ENCODE measurements around the gene SOWAHA. TPM values are rescaled to one million over a fixed set of nuclear protein-coding genes. Genes with fewer than 3 reads are reported as not detected.

The SOWAHA gene
- total and polyA plus RNA-seq, 7 donors, result 0.01 to 0.06 TPM; not detected in 5

GRCh38 chr5:132776131-132776937 lies 36.8 kb upstream of the SOWAHA start:
- DNase-seq (peak; percentile 33 to 64), ATAC-seq (peak in 2 of 4 donors; percentile 33 to 41)
- no peaks in the 10 kb centered on the region for H3K36me3 ChIP-seq (ENCODE audit: insufficient read depth in 1 of 2, low read depth in 1 of 2)
- TF ChIP-seq, protein P1, sequence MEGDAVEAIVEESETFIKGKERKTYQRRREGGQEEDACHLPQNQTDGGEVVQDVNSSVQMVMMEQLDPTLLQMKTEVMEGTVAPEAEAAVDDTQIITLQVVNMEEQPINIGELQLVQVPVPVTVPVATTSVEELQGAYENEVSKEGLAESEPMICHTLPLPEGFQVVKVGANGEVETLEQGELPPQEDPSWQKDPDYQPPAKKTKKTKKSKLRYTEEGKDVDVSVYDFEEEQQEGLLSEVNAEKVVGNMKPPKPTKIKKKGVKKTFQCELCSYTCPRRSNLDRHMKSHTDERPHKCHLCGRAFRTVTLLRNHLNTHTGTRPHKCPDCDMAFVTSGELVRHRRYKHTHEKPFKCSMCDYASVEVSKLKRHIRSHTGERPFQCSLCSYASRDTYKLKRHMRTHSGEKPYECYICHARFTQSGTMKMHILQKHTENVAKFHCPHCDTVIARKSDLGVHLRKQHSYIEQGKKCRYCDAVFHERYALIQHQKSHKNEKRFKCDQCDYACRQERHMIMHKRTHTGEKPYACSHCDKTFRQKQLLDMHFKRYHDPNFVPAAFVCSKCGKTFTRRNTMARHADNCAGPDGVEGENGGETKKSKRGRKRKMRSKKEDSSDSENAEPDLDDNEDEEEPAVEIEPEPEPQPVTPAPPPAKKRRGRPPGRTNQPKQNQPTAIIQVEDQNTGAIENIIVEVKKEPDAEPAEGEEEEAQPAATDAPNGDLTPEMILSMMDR (IDR thresholded peaks at IDR 0.05), result no peak
- peak overlapping the region; percentile 94 for H3K4me3 ChIP-seq
- no peaks in the 10 kb centered on the region for H3K27me3 ChIP-seq (ENCODE audit: insufficient read depth in 3 of 3, low read length in 2 of 3)
- H3K9me3 ChIP-seq, result no peaks in the 10 kb centered on the region
- H3K27ac ChIP-seq, result peak overlapping the region; percentile 72
- 5 to 9% (median 7%) methylated on average over 29 to 39 of the region's 39 CpGs for WGBS, 3 donors
- H3K4me1 ChIP-seq, result peaks cover 6% of the 10 kb centered on the region
- intact Hi-C loops (cut with DNase I), result no loop called here

- intact Hi-C loops (cut with DNase I), result no loop called here
- Histone ChIP-seq H3K27ac (peak overlapping the region; percentile 72), H3K27me3 (ENCODE audit: insufficient read depth in 3 of 3, low read length in 2 of 3) (no peaks in the 10 kb centered on the region), H3K4me1 (peaks cover 5% of the 10 kb centered on the region), H3K4me3 (peak overlapping the region; percentile 94), H3K9me3 (no peaks in the 10 kb centered on the region), H3K36me3 (ENCODE audit: insufficient read depth in 1 of 2, low read depth in 1 of 2) (no peaks in the 10 kb centered on the region)
- peak in 3 of 4 donors; percentile 4 to 25 (median 15) for ATAC-seq
- 0 to 2% (median 0%) methylated on average over 9 to 40 of the region's 40 CpGs for WGBS, 3 donors
- TF ChIP-seq, protein P1 (IDR thresholded peaks at IDR 0.05), result no peak
- DNase-seq, result no peak
Measured at GRCh38 chr5:132776938-132777208, 36.2 kb upstream of the SOWAHA start.

GRCh38 chr5:132777209-132778069 lies 35.7 kb upstream of the SOWAHA start, which contains the start of gene SEPTIN8:
SEPTIN8 (minus strand) TSS chr5:132777239; CDS start chr5:132777137, 102 bp downstream.
- no peaks in the 10 kb centered on the region for H3K36me3 ChIP-seq (ENCODE audit: insufficient read depth in 1 of 2, low read depth in 1 of 2)
- WGBS, 3 donors, result 1 to 2% (median 1%) methylated on average over 42 to 82 of the region's 82 CpGs
- intact Hi-C loops (cut with DNase I), result no loop called here
- peak; percentile 69 to 78 for DNase-seq
- no peaks in the 10 kb centered on the region for H3K27me3 ChIP-seq (ENCODE audit: insufficient read depth in 3 of 3, low read length in 2 of 3)
- peak within 1 kb of the TSS; percentile 72 for H3K27ac ChIP-seq
- TF ChIP-seq, protein P1 (IDR thresholded peaks at IDR 0.05), result no peak
- peaks cover 3% of the 10 kb centered on the region for H3K4me1 ChIP-seq
- H3K4me3 ChIP-seq, result peak within 1 kb of the TSS; percentile 94
- ATAC-seq, result peak; percentile 60 to 81 (median 69)
- H3K9me3 ChIP-seq, result no peaks in the 10 kb centered on the region

- Histone ChIP-seq H3K4me3 (peak overlapping the region; percentile 94), H3K9me3 (no peaks in the 10 kb centered on the region), H3K27ac (no peak overlapping the region), H3K4me1 (peaks cover 3% of the 10 kb centered on the region), H3K27me3 (ENCODE audit: insufficient read depth in 3 of 3, low read length in 2 of 3) (no peaks in the 10 kb centered on the region), H3K36me3 (ENCODE audit: insufficient read depth in 1 of 2, low read depth in 1 of 2) (no peaks in the 10 kb centered on the region)
- DNase-seq, result no peak
- 50 to 82% (median 73%) methylated on average over 4 of the region's 4 CpGs for WGBS, 3 donors
- TF ChIP-seq, protein P1 (IDR thresholded peaks at IDR 0.05), result no peak
- no peak for ATAC-seq
- intact Hi-C loops (cut with DNase I), result no loop called here
Measured at GRCh38 chr5:132778129-132778528, 35.0 kb upstream of the SOWAHA start.
